Suppressor macrophage treated with lipopolysaccharide for 1 hour (primary cell): ENCODE data around the gene RIPOR3.
A peak's percentile ranks its signal among the peaks of the same experiment; 100 is the strongest.

Experiments used
- DNase-seq, 3 donors: peaks; one replicate each; pipeline ENCODE4 v3.0.0-alpha.2; 2020 to 2022

The RIPOR3 gene

DNA sequence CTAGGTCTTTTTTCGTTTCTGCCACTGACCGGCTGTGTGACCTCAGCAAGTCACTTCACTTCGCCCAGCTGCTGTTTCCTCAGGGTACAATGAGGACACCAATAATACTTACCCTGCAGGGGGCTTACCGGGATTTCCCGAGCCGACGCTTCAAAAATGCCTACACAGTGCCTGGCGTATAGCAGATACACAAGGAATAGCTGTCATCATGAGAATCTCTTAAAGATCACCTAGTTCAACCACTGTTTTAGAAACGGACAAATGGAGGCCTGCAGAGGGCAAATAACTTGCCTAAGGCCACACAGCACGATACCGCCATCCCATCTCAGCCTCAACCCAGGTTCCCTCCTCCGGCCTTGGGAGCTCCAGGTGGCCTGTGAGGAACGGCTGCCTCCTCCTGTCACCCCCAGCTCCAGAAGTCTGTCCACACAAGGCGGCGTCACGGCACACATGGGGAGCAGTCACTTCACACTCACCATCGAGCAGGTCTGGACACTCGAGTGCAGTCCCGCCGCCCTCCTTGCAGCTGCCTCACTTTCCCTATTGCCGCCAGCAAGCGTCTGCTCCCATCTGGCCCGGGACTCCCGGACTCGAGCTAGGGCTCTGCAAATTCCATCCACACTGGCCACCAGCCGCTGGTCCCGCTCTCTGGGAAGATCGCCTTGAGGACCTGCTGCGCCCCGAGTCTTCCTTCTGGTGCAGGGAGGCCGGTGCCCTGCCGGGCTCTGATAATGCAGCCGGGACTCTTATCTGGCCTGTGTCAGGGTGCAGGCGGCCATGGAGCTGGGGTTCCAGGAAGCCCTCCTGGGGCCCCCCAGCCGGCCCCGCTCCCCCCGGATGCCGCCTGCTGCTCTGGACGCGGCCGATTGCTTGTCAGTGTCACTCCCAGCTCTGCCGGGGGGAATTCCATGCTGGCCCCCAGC, at the start of gene RIPOR3:
Gene RIPOR3, minus strand, starts transcription at position 893 of the 923 bp plus-strand sequence. Its CDS starts 414 bp downstream, at position 479.
- DNase-seq: peak in 1 of 3 donors; percentile 8

DNA sequence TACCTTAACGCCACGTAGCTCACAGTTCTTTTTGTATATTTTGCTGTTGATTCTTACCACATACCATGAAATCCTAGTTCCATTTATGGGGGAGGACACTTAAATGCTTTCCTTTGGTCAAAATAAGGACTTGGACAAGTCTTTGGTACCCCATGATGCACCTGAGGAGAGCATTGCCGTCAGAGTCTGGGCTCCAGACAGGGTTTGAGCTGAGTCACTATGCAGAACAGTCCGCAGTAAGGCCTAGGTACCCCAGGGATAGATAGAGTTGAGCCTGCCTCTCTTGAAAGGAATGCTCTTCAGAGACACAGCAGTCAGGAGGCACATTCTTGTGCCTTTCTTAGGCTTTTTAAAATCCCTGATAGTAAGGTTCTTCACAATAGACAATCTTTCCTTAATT, 46.0 kb upstream of the RIPOR3 start:
- DNase-seq: no peak

DNA sequence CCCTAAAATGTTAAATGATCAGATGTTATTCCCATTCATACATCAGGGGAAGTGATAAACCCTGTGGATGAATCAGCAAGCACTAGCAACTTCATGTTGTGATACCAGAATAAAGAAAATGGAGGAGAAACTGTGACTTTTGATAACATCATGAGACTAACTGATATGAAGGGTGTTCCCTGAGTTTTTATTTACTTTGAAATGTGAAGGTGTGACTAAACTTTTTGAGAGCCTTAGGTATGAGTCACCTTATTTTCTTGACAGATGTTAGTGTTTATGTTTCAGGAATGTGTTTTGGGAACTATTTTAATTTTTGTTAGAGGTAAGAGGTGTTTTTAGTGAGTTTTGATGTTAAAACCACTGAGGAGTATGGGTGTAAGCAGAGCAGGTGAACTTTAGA, 44.5 kb upstream of the RIPOR3 start:
- DNase-seq: no peak

GRCh38 chr20:50734730-50735679, 43.7 kb upstream of the RIPOR3 start:
- peak in 1 of 3 donors; percentile 19 for DNase-seq

DNA sequence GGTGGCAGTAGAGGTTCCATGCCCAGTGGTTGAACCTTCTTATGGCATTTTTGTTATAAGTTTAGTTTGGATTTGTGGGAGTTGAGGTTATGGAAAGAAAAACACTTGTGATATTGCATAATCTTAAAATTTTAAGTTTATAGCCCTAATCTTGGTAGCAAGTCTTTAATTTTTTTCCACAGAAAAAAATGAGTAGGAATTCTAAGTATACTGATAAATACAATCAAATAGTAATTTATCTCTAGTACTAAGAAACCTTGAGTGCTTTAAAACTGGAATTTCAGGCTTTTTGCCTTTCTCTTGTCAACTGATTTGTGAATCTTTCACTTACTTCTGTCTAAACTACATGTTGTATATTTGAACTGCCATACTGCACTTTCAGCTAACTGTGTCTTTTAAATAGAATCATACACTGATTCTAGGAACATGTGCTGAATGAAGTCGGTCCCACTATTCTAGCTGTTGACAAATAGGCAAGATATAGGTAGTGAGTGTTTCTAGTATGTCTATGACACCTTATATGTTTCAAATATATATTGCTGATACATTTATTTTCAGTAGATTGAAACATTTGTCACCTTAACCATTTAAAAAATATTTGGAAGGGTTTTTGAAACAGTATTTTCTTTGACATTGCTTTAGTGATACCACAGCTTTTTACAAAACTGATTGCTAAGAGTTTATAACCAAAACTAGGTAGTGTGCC, 42.5 kb upstream of the RIPOR3 start:
- no peak for DNase-seq

- DNase-seq: no peak
Measured at GRCh38 chr20:50731930-50732690, 40.8 kb upstream of the RIPOR3 start.

DNA sequence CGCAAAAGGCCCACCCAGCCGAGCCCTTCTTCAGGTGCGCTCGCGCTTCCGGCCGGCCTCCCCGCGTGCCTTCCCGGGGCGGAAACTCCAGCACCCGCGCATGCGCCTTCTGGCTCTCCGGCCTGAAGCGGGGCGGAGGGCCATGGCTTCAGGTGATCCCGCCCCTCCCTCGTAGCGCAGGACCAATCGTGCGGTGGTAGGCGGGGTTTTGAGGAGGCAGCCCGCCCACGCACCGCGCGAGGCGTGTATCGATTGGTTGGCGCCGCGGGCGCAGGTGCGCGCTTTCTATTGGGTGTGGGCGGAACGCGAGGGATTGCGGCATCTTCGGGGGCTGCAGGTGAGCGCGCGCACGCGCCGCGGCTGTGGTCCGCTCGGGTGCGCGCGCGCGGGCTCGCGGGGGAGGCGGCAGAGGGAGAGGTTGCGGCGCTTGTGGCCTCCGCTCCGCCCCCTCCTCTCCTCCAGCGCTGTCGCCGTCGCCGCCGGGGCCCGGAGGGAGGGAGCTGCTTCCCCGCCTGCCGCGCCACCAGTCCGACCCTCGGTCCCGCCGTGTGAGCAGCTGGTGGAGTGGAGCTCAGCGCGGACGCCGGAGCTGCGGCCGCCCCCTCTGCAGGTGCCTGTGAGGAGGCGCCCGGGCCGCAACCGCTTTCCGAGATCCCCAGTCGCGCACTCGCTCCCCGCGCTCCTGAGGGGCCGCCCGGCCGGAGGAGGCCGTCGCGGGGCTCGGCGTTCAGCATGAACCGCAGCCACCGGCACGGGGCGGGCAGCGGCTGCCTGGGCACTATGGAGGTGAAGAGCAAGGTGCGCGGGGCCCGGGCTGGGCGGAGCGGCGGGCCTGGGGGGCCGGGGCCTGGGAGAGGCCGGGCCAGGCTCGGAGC, 40.0 kb upstream of the RIPOR3 start, which contains the start of gene PARD6B:
Gene PARD6B, plus strand, starts transcription at position 526 of the 875 bp plus-strand sequence. Its CDS starts 207 bp downstream, at position 733.
- peak; percentile 96 to 99 (median 97) for DNase-seq

DNA sequence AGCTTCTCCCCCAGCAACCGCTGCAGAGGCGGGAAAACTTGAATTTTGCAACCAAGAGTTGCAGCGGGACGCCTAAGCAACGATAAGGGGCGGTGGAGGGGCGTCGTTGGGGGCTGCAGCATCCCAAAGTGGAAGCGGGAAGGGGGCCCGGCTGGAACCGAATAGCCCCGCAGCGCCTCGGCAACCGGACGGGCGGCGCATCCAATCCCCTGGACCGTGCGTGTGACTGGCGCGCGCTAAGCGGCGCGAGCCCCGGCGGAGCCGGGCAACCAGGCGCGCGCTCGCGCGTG, 39.4 kb upstream of the RIPOR3 start:
- DNase-seq: peak in 1 of 3 donors; percentile 26

DNA sequence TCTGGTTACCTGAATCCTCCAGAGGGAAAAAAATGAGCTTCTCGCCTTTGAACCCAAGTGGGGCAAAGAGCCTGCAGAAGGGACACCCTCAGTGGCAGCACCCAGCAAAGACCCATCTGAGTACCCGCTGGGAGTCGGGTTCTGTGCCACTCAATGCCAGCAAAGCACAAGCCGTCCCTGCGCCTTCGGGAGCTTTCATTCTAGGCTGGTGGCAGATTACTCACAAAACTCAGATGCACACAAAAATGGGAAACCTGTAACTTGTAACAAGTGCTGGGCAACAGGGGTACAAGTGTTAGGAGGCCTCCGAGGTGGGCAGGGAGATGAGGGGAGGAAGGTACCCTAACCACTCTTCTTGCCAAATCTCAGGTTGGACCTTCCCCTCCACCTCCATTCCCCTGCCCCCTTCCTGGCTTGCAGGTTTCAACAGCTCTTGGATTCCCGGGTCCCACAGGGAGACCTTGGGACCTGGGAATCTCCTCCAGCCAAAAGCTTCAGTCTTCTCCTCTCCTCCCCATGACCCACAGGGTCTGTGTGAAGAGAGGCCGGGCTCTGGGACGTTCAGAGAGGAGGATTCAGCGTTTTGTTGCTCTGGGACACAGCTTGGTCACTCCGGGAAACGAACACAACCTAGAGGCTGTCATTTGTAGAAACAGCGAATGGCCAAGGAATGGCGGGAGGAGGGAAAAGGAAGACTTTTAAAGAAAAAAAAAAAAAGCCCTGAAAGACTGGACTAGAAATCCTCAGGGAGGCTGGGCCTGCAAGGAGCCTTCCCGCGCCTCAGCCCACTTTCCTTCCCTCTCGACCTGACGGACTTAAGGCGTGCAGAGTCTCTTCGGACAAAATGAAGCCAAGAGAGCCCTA, 38.8 kb upstream of the RIPOR3 start:
- no peak for DNase-seq

DNA sequence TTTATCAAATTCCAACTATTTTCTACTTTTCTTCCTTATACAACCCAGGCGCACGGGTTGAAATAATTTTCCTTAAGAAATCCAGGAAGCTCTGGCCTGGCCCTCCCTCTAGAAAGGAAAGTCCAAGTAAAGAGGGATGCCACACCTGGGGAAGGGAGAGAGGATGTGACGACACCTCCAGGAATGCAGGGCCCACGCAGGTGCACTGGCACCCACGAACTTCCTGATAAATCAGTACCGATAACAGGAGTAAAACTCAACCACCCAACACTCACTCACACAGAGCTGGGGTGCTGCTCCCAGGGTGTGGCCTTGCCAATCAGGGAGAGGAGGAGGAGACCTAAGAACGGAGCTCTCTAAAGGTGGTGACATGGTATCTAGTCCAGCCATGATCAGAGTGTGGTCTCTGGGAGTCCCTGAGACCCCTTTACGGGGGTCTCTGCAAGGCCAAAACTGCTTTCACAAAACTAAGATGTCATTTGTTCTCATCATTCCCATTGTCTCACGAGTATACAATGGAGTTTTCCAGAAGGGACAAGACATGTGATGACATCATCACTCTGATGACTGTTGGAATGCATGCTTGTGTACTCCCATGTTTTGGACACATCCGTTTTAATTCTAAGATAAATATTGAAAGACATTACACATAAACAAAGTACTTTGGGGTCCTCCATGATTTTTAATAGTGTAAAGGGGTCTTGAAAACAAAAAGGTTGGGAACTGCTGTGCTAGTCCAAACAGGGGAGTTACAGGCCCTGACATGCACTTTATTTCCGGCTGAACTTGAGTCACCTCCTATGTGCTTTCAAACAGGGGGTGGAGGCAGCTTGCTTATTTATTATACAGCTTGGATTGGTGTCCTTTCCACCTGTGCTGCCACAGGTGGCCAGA, 37.9 kb upstream of the RIPOR3 start:
- DNase-seq: no peak

- no peak for DNase-seq
Measured at GRCh38 chr20:50728486-50728980, 37.2 kb upstream of the RIPOR3 start.

GRCh38 chr20:50727792-50728485, 36.6 kb upstream of the RIPOR3 start:
- no peak for DNase-seq

DNA sequence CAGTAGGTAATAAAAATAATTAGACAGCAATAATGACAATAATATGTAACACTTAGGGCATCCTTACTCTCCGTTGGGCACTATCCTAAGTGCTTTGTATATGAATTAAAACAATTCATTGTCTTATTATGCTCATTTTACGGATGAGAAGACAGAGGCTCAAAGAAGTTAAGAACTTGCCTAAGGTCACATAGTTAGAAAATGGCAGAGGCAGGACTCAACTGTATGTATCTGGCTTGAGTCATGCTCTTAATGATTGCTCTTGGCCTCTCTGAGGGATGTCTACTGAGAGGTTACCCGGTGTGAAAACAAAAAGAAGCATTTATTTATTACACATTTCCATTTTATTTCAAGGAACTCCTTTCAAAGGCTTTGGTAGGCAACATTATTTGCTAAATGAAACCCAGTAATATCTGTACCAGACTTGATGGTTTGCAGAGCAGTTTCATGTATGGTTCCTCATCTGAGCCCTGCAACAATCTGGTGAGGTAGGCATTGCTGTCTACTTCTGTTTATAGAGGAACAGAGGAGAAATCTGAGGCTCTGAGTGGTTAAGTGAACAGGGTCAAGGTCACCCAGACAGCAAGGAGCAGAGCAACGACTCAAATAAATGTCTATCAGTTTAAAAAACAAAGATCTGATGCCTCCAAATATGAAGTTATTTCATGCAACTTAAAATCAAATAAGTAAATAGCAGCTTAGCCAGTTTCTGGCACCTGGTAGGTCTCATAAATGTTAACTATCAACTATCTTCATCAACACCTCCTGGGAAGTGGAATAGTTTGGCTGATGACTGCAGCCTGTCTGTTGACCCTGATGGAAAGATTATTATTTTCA, 35.8 kb upstream of the RIPOR3 start:
- peak in 2 of 3 donors; percentile 28 to 45 for DNase-seq

DNA sequence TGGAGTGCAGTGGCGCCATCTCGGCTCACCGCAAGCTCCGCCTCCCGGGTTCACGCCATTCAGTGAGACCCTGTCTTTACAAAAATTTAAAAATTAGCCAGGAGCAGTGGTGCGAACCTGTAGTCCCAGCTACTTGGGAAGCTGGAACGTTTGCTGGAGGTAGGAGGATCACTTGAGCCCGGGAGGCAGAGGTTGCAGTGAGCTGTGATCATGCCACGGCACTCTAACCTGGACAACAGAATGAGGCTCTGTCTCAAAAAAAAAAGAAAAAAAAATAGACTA, 34.3 kb upstream of the RIPOR3 start:
- no peak for DNase-seq

DNA sequence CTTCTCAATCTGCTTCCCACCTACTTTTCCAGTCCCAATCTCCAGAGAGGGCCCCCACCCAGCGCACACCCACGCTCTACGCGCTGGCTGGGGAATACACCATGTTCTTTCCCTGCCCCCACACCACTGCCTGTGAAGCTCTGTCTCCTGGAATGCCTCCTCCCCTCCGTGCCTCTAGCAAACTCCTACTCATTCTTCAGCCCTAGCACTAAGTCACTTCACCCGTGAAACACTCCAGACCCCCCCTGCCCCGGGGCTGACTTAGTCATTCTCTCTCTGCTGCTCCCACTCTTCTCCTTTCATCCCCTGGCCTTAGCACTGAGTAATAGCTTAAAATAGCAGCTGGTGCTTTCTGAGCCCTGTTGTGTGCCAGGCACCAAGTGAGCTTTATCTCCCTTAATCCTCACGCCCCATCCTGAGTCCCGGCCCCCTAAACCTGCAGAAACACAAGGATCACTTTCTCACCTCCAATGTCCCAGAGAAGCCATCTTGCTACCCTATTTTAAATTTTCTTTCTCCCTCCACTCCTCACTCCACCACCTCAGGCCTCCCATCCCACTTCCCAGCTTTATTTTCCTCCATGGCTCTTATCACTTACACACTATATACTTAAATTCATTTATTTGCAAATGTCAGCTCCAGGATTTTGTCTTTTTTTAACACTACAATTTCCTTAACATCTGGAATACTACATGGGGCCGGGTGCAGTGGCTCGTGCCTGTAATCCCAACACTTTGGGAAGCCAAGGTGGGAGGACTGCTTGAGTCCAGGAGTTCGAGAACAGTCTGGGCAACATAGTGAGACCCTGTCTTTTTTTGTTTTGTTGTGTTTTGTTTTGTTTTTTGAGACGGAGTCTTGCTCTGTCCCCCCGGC, 33.7 kb upstream of the RIPOR3 start:
- DNase-seq: peak; percentile 87 to 91 (median 89)

GRCh38 chr20:50724112-50724725, 32.9 kb upstream of the RIPOR3 start:
- no peak for DNase-seq
